ENCODE data around the gene CAMK4. TPM values are rescaled to one million over a fixed set of nuclear protein-coding genes. Genes with fewer than 3 reads are reported as not detected.
A peak's percentile ranks its signal among the peaks of the same experiment; 100 is the strongest.

CAMK4 gene
- total and polyA plus RNA-seq, 9 donors, result 0.36 to 5.0 (median 1.4) TPM

DNA sequence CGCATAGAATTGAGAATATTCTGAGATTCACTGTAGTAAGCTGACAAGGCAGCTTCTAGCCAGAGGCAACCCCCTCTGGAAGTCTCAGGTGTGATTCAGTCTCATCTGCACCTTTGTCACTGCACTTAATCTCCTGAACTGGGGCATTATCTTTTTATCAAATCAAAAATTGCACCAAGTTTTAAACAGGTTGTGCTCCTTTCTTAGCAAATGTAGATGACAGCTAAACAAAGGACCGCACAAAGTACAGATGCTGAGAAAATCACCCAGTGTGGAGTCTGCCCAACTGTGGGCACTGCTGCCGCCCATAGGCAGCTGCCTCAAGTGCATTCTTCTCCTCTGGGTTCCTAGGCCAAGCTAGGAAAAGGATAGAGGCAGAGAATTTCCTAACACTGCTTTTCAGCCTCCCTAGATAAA, 237.1 kb downstream of the CAMK4 start:
- peak in 1 of 5 donors; percentile 17 for DNase-seq
- Histone ChIP-seq H3K9me3 (no peaks in the 10 kb centered on the region), H3K4me3 (no peak overlapping the region), H3K27ac (no peak overlapping the region), H3K36me3 (no peaks in the 10 kb centered on the region), H3K27me3 (no peaks in the 10 kb centered on the region), H3K4me1 (ENCODE audit: insufficient read depth) (no peaks in the 10 kb centered on the region)
- intact Hi-C loops (cut with DNase I), result no loop called here
- TF ChIP-seq, protein P1, sequence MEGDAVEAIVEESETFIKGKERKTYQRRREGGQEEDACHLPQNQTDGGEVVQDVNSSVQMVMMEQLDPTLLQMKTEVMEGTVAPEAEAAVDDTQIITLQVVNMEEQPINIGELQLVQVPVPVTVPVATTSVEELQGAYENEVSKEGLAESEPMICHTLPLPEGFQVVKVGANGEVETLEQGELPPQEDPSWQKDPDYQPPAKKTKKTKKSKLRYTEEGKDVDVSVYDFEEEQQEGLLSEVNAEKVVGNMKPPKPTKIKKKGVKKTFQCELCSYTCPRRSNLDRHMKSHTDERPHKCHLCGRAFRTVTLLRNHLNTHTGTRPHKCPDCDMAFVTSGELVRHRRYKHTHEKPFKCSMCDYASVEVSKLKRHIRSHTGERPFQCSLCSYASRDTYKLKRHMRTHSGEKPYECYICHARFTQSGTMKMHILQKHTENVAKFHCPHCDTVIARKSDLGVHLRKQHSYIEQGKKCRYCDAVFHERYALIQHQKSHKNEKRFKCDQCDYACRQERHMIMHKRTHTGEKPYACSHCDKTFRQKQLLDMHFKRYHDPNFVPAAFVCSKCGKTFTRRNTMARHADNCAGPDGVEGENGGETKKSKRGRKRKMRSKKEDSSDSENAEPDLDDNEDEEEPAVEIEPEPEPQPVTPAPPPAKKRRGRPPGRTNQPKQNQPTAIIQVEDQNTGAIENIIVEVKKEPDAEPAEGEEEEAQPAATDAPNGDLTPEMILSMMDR (IDR thresholded peaks at IDR 0.05), result no peak
- no peak for TF ChIP-seq POLR2A (IDR thresholded peaks at IDR 0.05)
- TF ChIP-seq EP300 (IDR thresholded peaks at IDR 0.05), result no peak
- 52 to 63% (median 59%) methylated on average over 3 of the region's 3 CpGs for WGBS, 3 donors

DNA sequence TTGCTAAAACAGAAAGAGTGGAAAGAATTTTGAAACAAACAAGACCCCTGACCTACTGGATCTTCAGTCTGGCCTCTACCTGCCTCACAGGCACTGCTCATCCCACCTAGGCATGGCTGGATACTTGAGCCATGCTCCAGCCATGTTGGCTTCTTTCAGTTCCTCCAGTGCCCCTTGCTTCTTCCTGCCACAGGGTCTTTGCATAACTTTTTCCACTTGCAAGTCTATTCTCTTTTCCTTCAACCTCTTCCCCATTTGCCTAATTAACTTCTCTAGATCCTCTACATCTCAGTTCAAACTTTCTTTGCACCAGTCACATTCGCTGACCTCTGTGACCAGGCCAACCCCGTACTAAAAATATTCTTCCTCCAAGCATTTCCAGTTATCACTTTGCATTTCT, 237.8 kb downstream of the CAMK4 start:
- Histone ChIP-seq H3K4me3 (no peak overlapping the region), H3K4me1 (ENCODE audit: insufficient read depth) (no peaks in the 10 kb centered on the region), H3K27me3 (no peaks in the 10 kb centered on the region), H3K9me3 (no peaks in the 10 kb centered on the region), H3K36me3 (no peaks in the 10 kb centered on the region), H3K27ac (no peak overlapping the region)
- TF ChIP-seq, protein P1 (IDR thresholded peaks at IDR 0.05), result no peak
- TF ChIP-seq POLR2A (IDR thresholded peaks at IDR 0.05), result no peak
- TF ChIP-seq EP300 (IDR thresholded peaks at IDR 0.05), result no peak
- DNase-seq, result no peak
- intact Hi-C loops (cut with DNase I), result no loop called here
- 84 to 85% (median 85%) methylated on average over 2 of the region's 2 CpGs for WGBS, 3 donors

DNA sequence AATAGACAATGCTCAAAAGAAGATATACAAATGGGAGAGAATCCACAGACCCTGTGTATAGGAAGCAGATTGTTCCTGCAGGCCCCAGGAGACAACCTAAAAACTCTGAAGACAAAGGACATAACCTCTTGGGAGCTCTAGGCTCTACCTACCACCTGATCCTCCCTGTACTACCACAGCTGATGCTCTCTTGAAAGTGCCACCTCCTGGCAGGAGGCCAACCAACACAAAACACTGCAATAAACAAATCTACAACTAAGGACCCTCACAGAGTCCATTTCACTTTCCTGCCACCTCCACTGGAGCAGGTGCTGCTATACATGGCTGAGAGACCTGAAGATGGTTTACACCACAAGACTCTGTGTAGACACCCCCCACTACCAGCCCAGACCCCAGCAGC, 239.1 kb downstream of the CAMK4 start:
- no peak overlapping the region for H3K4me3 ChIP-seq
- intact Hi-C loops (cut with DNase I), result no loop called here
- TF ChIP-seq POLR2A (IDR thresholded peaks at IDR 0.05), result no peak
- TF ChIP-seq, protein P1 (IDR thresholded peaks at IDR 0.05), result no peak
- no peak for TF ChIP-seq EP300 (IDR thresholded peaks at IDR 0.05)

DNA sequence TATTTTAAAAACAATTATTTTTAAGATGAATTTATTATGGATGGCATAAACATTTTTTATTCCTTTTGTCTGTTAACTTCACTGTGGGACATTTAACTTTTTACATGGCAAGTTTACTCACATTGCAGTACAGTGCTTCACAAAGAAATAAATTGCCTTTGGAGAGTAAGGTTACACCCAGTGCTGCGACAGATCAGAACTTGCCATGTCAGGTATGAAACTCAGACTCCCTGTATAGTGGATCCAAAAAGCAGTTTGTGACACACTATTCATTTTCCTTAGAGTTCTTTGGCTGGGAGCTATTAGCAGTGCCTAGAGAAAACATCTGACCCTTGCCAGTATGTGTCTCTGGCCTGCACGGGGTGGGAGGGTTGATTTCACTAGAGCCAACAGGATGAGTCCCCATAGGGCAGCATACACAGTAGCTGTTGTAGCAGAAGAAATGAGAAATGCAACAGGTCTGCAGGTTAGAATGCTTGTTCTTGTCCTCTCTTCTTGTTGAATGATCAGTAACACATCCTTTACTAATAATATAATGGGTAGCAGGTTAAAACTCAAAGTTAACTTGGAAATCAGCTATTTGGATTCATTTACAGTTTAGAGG, 245.2 kb downstream of the CAMK4 start:
- Histone ChIP-seq H3K4me3 (no peak overlapping the region), H3K36me3 (no peaks in the 10 kb centered on the region), H3K27me3 (no peaks in the 10 kb centered on the region), H3K27ac (no peak overlapping the region), H3K4me1 (ENCODE audit: insufficient read depth) (no peaks in the 10 kb centered on the region), H3K9me3 (no peaks in the 10 kb centered on the region)
- TF ChIP-seq, protein P1 (IDR thresholded peaks at IDR 0.05), result no peak
- TF ChIP-seq POLR2A (IDR thresholded peaks at IDR 0.05) (no peak), EP300 (IDR thresholded peaks at IDR 0.05) (no peak)
- 69 to 72% (median 71%) methylated on average over 2 of the region's 2 CpGs for WGBS, 3 donors
- no peak for DNase-seq
- intact Hi-C loops (cut with DNase I), result no loop called here

More for the DNA sequence above, 239.1 kb downstream of the CAMK4 start:
- Histone ChIP-seq H3K9me3 (no peaks in the 10 kb centered on the region), H3K36me3 (no peaks in the 10 kb centered on the region), H3K4me1 (ENCODE audit: insufficient read depth) (no peaks in the 10 kb centered on the region), H3K27me3 (no peaks in the 10 kb centered on the region), H3K27ac (no peak overlapping the region)
- DNase-seq, result no peak
